GM12891 (cell line): ENCODE data around the gene RAB1A.

Experiments
- POLR2A ChIP-seq: IDR thresholded peaks from 2 replicates; pipeline ENCODE4 v1.6.1; 2011; ENCODE audit warnings: low read depth, low read length, control low read depth
- POLR2AphosphoS5 ChIP-seq: IDR thresholded peaks from 2 replicates; pipeline ENCODE4 v1.6.1; 2011; ENCODE audit warnings: low read depth, low read length, control low read depth
- POU2F2 ChIP-seq: IDR thresholded peaks from 2 replicates; pipeline ENCODE4 v1.6.1; 2011; ENCODE audit warnings: low read depth, mild to moderate bottlenecking, control low read depth, low read length, moderate library complexity
- SPI1 ChIP-seq: IDR thresholded peaks from 2 replicates; pipeline ENCODE4 v1.6.1; 2011; ENCODE audit warnings: low read depth, low read length, control low read depth
- TAF1 ChIP-seq: IDR thresholded peaks from 2 replicates; pipeline ENCODE4 v1.6.1; 2011; ENCODE audit warnings: low read depth, low read length, control low read depth

DNA sequence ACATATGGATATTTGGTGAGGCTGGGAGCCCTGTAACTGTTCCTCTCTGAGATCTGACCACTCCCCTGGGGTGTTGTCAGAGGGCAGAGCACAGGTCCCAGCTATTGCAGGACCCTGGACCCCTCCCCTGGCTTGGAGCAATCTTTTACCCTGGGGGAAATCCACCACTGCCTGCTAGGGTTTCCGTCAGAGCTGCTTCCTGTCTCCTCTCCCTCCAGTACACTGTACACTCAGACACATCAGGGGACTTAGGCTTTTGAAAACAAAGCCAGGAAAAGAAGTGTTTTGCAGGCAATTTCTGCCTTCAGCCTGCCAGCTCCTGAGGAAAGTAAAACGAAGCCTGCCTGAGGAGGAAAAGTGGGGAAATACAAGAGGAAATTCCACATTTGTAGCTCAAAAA is 86.9 kb downstream of the RAB1A start:
- TF ChIP-seq POLR2A = no peak
- no peak for TF ChIP-seq POLR2AphosphoS5
- TF ChIP-seq TAF1 = no peak
- TF ChIP-seq POU2F2 = no peak
- TF ChIP-seq SPI1 = no peak
